GM18861 (cell line): ENCODE measurements around the gene KDM4B.
"Not testable (repeated sequence)": the region's sequence is repeated elsewhere in the genome, so short reads cannot be mapped to it uniquely, and the experiment has no call there.

ENCODE experiments used
- ATAC-seq: cut with Tn5 transposase; IDR thresholded peaks from one replicate; pipeline ENCODE4 v1.9.1; 2021; ENCODE audit not compliant: unreplicated experiment

The KDM4B gene

GRCh38 chr19:5160158-5160795, 191.4 kb downstream of the KDM4B start:
- not testable (repeated sequence) for ATAC-seq

- ATAC-seq: not testable (repeated sequence)
Observed at GRCh38 chr19:5164845-5165696, 196.2 kb downstream of the KDM4B start.

GRCh38 chr19:5165697-5166019, 196.7 kb downstream of the KDM4B start:
- ATAC-seq: no peak

- ATAC-seq: no peak
Observed at GRCh38 chr19:5166262-5166661, 197.3 kb downstream of the KDM4B start.

GRCh38 chr19:5170329-5170745, 201.4 kb downstream of the KDM4B start:
- no peak for ATAC-seq

GRCh38 chr19:5171711-5172110, 202.8 kb downstream of the KDM4B start:
- no peak for ATAC-seq

GRCh38 chr19:5172859-5173630, 204.1 kb downstream of the KDM4B start:
- ATAC-seq: no peak

GRCh38 chr19:5173993-5174392, 205.1 kb downstream of the KDM4B start:
- ATAC-seq: no peak

- ATAC-seq: no peak
Observed at GRCh38 chr19:5177745-5178450, 209.0 kb downstream of the KDM4B start.

- no peak for ATAC-seq
Observed at GRCh38 chr19:5178841-5179240, 209.9 kb downstream of the KDM4B start.

GRCh38 chr19:5179256-5179655, 210.3 kb downstream of the KDM4B start:
- no peak for ATAC-seq

GRCh38 chr19:5181329-5181728, 212.4 kb downstream of the KDM4B start:
- no peak for ATAC-seq

- no peak for ATAC-seq
Observed at GRCh38 chr19:5182751-5183150, 213.8 kb downstream of the KDM4B start.

GRCh38 chr19:5183616-5184015, 214.7 kb downstream of the KDM4B start:
- ATAC-seq: no peak

GRCh38 chr19:5184930-5185329, 216.0 kb downstream of the KDM4B start:
- ATAC-seq: no peak

GRCh38 chr19:5186293-5187050, 217.6 kb downstream of the KDM4B start:
- no peak for ATAC-seq

GRCh38 chr19:5188548-5189317, 219.8 kb downstream of the KDM4B start:
- ATAC-seq: no peak

- ATAC-seq: no peak
Observed at GRCh38 chr19:5189318-5189607, 220.3 kb downstream of the KDM4B start.

GRCh38 chr19:5191091-5191490, 222.2 kb downstream of the KDM4B start:
- ATAC-seq: no peak

- no peak for ATAC-seq
Observed at GRCh38 chr19:5192568-5192967, 223.7 kb downstream of the KDM4B start.
